Calu3 (cell line): ENCODE data around the gene SURF4. TPM values are rescaled to one million over a fixed set of nuclear protein-coding genes. Genes with fewer than 3 reads are reported as not detected.
"Not testable (repeated sequence)": the region's sequence is repeated elsewhere in the genome, so short reads cannot be mapped to it uniquely, and the experiment has no call there.

Experiments
- BruUV-seq: library from RNA; stranded (reverse); fragments of 400-500 nt; replicated peaks from 2 replicates; lab custom pipeline; 2021; lab: Mats Ljungman, UMichigan
- CTCF ChIA-PET: fragments of 300-600 bp; sonication (Branson Sonifier 250); formaldehyde crosslinking; loops from one replicate; lab custom pipeline; 2022; ENCODE audit warnings: antibody characterized with exemption; lab: Charles Lee
- DNase-seq: peaks from one replicate; pipeline ENCODE4 v3.0.0; 2022
- H3K27ac Mint-ChIP-seq: one replicate; pipeline ENCODE4 v1.8.0; 2022; ENCODE audit warnings: mixed read lengths; ENCODE audit not compliant: unreplicated experiment
- H3K27me3 Mint-ChIP-seq: one replicate; pipeline ENCODE4 v1.8.0; 2022; ENCODE audit warnings: mixed read lengths; ENCODE audit not compliant: unreplicated experiment
- H3K36me3 Mint-ChIP-seq: one replicate; pipeline ENCODE4 v1.8.0; 2022; ENCODE audit warnings: mild to moderate bottlenecking, moderate library complexity, mixed read lengths; ENCODE audit not compliant: insufficient read depth, unreplicated experiment
- H3K4me1 Mint-ChIP-seq: one replicate; pipeline ENCODE4 v1.8.0; 2022; ENCODE audit warnings: mild to moderate bottlenecking, low read depth, mixed read lengths; ENCODE audit not compliant: unreplicated experiment
- H3K4me3 Mint-ChIP-seq: one replicate; pipeline ENCODE4 v1.8.0; 2022; ENCODE audit warnings: mild to moderate bottlenecking, low read depth, moderate library complexity, mixed read lengths; ENCODE audit not compliant: unreplicated experiment
- H3K9me3 Mint-ChIP-seq: one replicate; pipeline ENCODE4 v1.8.0; 2022; ENCODE audit warnings: low read depth, mixed read lengths; ENCODE audit not compliant: unreplicated experiment
- intact Hi-C: fragments of 100-400 bp; cut with micrococcal nuclease; formaldehyde crosslinking; loops from one replicate; pipeline ENCODE4 v1.10.0; 2022; ENCODE audit not compliant: unreplicated experiment
- total RNA-seq: library from RNA; stranded (reverse); gene quantifications from 2 replicates; pipeline ENCODE4 v1.2.3, GENCODE V29; 2022
- TF ChIP-seq, protein P1 (sequence below): fragments of 200-600 bp; IDR thresholded peaks from one replicate; pipeline ENCODE4 v1.8.0; 2022; ENCODE audit warnings: antibody characterized with exemption; ENCODE audit not compliant: unreplicated experiment

The SURF4 gene
- total RNA-seq, 1 experiment from 2014 or later = 129 TPM

DNA sequence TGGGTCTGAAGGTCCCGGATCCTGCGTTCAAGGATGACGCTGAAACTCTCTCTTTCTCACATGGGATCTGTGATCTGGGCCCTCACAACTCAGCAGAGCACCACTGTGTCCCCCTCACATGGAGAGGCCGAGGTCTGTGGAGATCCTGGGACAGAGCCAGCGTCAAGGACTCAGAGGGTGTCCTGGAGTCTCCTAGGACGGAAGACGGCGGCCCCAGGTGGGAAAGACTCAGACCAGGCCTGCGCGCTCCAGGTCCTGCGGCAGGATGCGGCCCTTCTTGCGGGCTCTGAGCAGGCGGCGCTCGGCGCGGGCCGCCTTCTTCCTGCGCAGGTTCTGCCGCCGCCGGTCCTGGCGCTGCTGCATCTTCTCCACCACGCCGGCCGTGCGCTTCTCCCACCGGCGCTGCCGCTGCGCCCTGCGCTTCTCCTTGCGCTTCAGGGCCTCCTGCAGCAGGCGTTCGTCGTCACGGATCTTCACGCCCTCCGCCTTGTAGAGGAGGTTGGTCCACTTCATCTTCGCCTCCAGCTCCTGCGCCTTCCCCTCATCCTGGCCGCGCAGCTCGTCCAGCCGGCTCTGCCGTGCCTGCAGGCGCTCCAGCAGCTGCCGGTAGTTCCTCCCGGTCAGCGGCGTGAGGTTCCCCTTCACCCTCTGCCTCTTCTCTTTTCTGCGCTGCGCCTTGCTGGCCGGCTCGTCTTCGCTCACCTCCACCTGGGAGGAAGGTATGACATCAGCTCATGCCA lies 44.0 kb downstream of the SURF4 start:
- CTCF ChIA-PET = interaction anchor here (0.6 kb wide), 2 partner anchors 146 to 160 kb away, joined by 3 read pairs; no protein-coding TSS in a partner anchor
- no peak overlapping the region for H3K27ac Mint-ChIP-seq
- no TSS peak for BruUV-seq
- TF ChIP-seq, protein P1, sequence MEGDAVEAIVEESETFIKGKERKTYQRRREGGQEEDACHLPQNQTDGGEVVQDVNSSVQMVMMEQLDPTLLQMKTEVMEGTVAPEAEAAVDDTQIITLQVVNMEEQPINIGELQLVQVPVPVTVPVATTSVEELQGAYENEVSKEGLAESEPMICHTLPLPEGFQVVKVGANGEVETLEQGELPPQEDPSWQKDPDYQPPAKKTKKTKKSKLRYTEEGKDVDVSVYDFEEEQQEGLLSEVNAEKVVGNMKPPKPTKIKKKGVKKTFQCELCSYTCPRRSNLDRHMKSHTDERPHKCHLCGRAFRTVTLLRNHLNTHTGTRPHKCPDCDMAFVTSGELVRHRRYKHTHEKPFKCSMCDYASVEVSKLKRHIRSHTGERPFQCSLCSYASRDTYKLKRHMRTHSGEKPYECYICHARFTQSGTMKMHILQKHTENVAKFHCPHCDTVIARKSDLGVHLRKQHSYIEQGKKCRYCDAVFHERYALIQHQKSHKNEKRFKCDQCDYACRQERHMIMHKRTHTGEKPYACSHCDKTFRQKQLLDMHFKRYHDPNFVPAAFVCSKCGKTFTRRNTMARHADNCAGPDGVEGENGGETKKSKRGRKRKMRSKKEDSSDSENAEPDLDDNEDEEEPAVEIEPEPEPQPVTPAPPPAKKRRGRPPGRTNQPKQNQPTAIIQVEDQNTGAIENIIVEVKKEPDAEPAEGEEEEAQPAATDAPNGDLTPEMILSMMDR = no peak
- no peak for DNase-seq
- H3K9me3 Mint-ChIP-seq = peaks cover 4% of the 10 kb centered on the region
- H3K36me3 Mint-ChIP-seq = peaks cover 57% of the 10 kb centered on the region
- intact Hi-C loops = no loop called here
- no peak overlapping the region for H3K4me3 Mint-ChIP-seq
- peaks cover 36% of the 10 kb centered on the region for H3K4me1 Mint-ChIP-seq
- H3K27me3 Mint-ChIP-seq = no peaks in the 10 kb centered on the region

DNA sequence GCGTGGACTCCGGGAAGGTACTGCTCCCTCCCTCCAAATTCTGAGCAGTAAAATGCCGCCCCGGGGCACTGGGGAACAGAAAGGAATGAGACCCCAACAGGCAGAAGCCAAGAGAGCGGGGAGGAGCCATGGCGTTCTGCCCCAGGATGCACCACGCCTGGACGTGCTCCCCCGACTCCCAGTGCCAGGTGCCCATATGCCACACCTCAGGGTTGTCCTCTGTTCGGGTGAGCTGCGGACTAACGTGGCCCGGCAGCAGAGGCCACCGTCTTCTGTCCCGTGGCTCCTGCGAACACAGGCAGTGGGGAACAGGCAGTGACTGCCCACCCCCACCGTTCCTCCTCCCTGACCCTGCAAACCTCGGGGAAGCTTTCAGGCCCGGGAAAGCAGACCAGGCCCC lies 44.6 kb downstream of the SURF4 start:
- H3K4me3 Mint-ChIP-seq = no peak overlapping the region
- BruUV-seq = no TSS peak
- no peak for DNase-seq
- intact Hi-C loops = no loop called here
- TF ChIP-seq, protein P1 = no peak
- no peaks in the 10 kb centered on the region for H3K27me3 Mint-ChIP-seq
- peaks cover 52% of the 10 kb centered on the region for H3K36me3 Mint-ChIP-seq
- CTCF ChIA-PET = interaction anchor here (0.7 kb wide), 2 partner anchors 47 to 79 kb away, joined by 3 read pairs; no protein-coding TSS in a partner anchor
- peaks cover 36% of the 10 kb centered on the region for H3K4me1 Mint-ChIP-seq
- no peak overlapping the region for H3K27ac Mint-ChIP-seq
- H3K9me3 Mint-ChIP-seq = peaks cover 4% of the 10 kb centered on the region

DNA sequence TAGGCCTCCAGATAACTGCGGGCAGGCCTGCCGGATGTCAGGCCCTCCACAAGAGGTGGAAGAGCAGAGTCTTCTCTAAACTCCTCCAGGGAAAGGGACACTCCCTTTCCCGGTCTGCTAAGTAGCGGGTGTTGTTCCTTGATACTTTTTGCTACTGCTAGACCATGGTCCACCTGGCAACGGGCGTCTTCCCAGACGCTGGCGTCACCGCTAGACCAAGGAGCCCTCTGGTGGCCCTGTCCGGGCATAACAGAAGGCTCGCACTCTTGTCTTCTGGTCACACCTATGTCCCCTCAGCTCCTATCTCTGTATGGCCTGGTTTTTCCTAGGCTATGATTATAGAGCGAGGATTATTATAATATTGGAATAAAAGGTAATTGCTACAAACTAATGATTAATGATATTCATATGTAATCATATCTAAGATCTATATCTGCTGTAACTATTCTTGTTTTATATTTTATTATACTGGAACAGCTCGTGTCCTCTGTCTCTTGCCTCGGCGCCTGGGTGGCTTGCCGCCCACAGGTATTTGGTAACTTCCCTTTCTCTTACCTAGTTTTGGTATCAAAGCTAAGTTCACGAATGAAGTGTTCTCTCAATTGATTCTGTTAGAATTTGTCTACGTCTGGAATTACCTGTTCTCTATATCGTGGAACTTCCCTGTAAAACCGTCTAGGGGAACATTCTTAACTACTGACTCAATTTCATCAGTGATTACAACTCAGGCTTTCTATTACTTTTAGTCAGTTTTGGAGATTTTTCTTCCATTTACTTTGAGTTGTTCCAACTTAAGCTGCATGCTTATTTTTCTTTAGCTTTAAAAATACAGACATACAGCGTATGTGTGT lies 46.3 kb downstream of the SURF4 start:
- not testable (repeated sequence) for H3K4me3 Mint-ChIP-seq, H3K9me3 Mint-ChIP-seq, H3K27me3 Mint-ChIP-seq, BruUV-seq
- Mint-ChIP-seq H3K36me3 (peaks cover 36% of the 10 kb centered on the region), H3K4me1 (peaks cover 34% of the 10 kb centered on the region), H3K27ac (peak overlapping the region; percentile 82)
- DNase-seq = peak; percentile 39
- intact Hi-C loops = loop anchor here (1.0 kb wide), 1 partner anchor 143 kb away; no protein-coding TSS in a partner anchor
- CTCF ChIA-PET = interaction anchor here (0.5 to 2.8 kb wide), 3 partner anchors 91 to 146 kb away, joined by 3 to 46 read pairs (median 5); no protein-coding TSS in a partner anchor
- TF ChIP-seq, protein P1 = peak; percentile 37

DNA sequence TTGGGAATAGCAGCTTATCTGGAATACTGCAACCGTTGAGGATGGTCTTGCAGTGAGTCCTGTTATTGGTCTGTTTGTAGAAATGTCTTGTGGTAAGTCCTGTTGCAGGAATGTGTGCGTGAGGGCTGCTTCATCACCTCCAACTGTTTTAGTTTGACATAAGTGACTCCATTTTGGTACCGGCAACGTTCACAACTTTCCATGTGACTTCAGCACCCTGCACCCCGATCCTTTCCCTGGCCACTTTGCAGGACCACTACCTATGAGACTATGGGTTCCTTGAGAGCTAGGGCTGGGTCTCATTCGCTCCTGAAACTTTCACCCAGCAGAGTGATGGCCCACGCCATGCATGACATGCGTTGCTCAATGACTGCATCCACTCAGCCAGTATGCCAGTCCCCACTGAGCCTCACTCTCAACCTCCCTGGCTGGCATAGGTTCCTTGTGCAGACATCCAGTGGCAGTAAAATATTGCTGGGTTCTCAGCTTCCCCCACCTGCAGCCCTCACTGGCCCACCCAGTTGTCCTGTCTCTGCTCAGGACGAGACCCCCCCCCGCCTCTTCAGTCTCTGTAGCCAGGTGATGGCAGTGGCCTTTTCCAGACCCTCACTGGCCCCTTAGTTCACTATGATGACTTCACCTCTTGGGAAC lies 47.9 kb downstream of the SURF4 start:
- Mint-ChIP-seq H3K4me3 (no peak overlapping the region), H3K36me3 (peaks cover 28% of the 10 kb centered on the region), H3K9me3 (peaks cover 7% of the 10 kb centered on the region), H3K27ac (no peak overlapping the region), H3K4me1 (peaks cover 26% of the 10 kb centered on the region), H3K27me3 (peaks cover 16% of the 10 kb centered on the region)
- intact Hi-C loops = no loop called here
- TF ChIP-seq, protein P1 = no peak
- DNase-seq = no peak
- CTCF ChIA-PET = interaction anchor here (2.8 kb wide), 1 partner anchor 141 kb away, joined by 46 read pairs; no protein-coding TSS in a partner anchor
- no TSS peak for BruUV-seq

DNA sequence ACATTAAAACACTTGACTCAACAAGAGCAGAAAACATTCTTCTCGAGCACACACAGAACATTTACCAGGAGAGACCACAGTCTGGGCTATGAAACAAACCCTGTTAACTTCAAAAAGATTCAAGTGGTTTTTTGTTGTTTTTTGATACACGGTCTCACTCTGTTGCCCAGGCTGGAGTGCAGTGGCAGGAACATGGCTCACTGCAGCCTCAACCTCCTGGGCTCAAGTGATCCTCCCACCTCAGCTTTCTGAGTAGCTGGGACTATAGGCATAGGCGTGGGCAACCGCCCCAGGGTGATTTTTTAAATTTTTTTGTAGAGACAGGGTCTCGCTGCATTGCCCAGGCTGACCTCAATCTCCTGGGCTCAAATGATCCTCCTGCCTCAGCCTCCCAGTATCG lies 48.8 kb downstream of the SURF4 start:
- H3K9me3 Mint-ChIP-seq, BruUV-seq, CTCF ChIA-PET, H3K27ac Mint-ChIP-seq, H3K4me3 Mint-ChIP-seq, DNase-seq, intact Hi-C loops: not testable (repeated sequence)
- Mint-ChIP-seq H3K36me3 (peaks cover 24% of the 10 kb centered on the region), H3K4me1 (peaks cover 26% of the 10 kb centered on the region), H3K27me3 (peaks cover 24% of the 10 kb centered on the region)
